ENCODE data around the gene NELFCD. TPM values are rescaled to one million over a fixed set of nuclear protein-coding genes. Genes with fewer than 3 reads are reported as not detected.

Gene NELFCD
- total RNA-seq, 4 donors from 2014 or later: 37.8 to 44.3 (median 40.9) TPM

- Histone ChIP-seq H3K36me3 (no peaks in the 10 kb centered on the region), H3K4me1 (no peaks in the 10 kb centered on the region), H3K4me3 (no peak overlapping the region), H3K9me3 (peaks cover 0 to 10% (median 0%) of the 10 kb centered on the region in 3 donors), H3K27ac (no peak overlapping the region), H3K27me3 (no peaks in the 10 kb centered on the region)
- DNase-seq (no peak), ATAC-seq (no peak)
- intact Hi-C loops (cut with DNase I; ENCODE audit: low total_unique reads): no loop called here
- in situ Hi-C loops (cut with MboI; ENCODE audit: low sequenced_read_pairs in 4 of 4): no loop called here
- TF ChIP-seq CTCF (IDR thresholded peaks at IDR 0.05 in 4 of 5, conservative IDR thresholded peaks at IDR 0.05 in 1 of 5): no peak
- no peak for TF ChIP-seq POLR2A (IDR thresholded peaks at IDR 0.05)
Observed at GRCh38 chr20:58965270-58966064, 15.6 kb upstream of the NELFCD start.

GRCh38 chr20:58967652-58968429 lies 13.2 kb upstream of the NELFCD start:
- DNase-seq: no peak
- in situ Hi-C loops (cut with MboI; ENCODE audit: low sequenced_read_pairs in 4 of 4): no loop called here
- no peak for TF ChIP-seq POLR2A (IDR thresholded peaks at IDR 0.05)
- TF ChIP-seq CTCF (IDR thresholded peaks at IDR 0.05 in 4 of 5, conservative IDR thresholded peaks at IDR 0.05 in 1 of 5): no peak
- Histone ChIP-seq H3K4me3 (no peak overlapping the region), H3K27ac (no peak overlapping the region), H3K27me3 (no peaks in the 10 kb centered on the region), H3K4me1 (no peaks in the 10 kb centered on the region), H3K36me3 (no peaks in the 10 kb centered on the region), H3K9me3 (peaks cover 0 to 10% (median 0%) of the 10 kb centered on the region in 3 donors)
- no peak for ATAC-seq
- intact Hi-C loops (cut with DNase I; ENCODE audit: low total_unique reads): no loop called here

- Histone ChIP-seq H3K27ac (no peak overlapping the region), H3K27me3 (no peaks in the 10 kb centered on the region), H3K36me3 (no peaks in the 10 kb centered on the region), H3K4me3 (no peak overlapping the region), H3K4me1 (no peaks in the 10 kb centered on the region), H3K9me3 (peaks cover 0 to 10% (median 0%) of the 10 kb centered on the region in 3 donors)
- DNase-seq (no peak), ATAC-seq (no peak)
- intact Hi-C loops (cut with DNase I; ENCODE audit: low total_unique reads) (no loop called here), in situ Hi-C loops (cut with MboI; ENCODE audit: low sequenced_read_pairs in 4 of 4) (no loop called here)
- TF ChIP-seq POLR2A (IDR thresholded peaks at IDR 0.05) (no peak), CTCF (IDR thresholded peaks at IDR 0.05 in 4 of 5, conservative IDR thresholded peaks at IDR 0.05 in 1 of 5) (no peak)
Observed at GRCh38 chr20:58969439-58969838, 11.6 kb upstream of the NELFCD start.

- ATAC-seq (no peak), DNase-seq (no peak)
- Histone ChIP-seq H3K4me1 (no peaks in the 10 kb centered on the region), H3K36me3 (no peaks in the 10 kb centered on the region), H3K4me3 (no peak overlapping the region), H3K27ac (no peak overlapping the region), H3K27me3 (no peaks in the 10 kb centered on the region), H3K9me3 (peaks cover 0 to 10% (median 0%) of the 10 kb centered on the region in 3 donors)
- in situ Hi-C loops (cut with MboI; ENCODE audit: low sequenced_read_pairs in 4 of 4) (no loop called here), intact Hi-C loops (cut with DNase I; ENCODE audit: low total_unique reads) (no loop called here)
- TF ChIP-seq CTCF (IDR thresholded peaks at IDR 0.05 in 4 of 5, conservative IDR thresholded peaks at IDR 0.05 in 1 of 5) (no peak), POLR2A (IDR thresholded peaks at IDR 0.05) (no peak)
Observed at GRCh38 chr20:58970146-58970545, 10.9 kb upstream of the NELFCD start.
